ENCODE data around the gene TMED6. TPM values are rescaled to one million over a fixed set of nuclear protein-coding genes. Genes with fewer than 3 reads are reported as not detected.

The TMED6 gene
- under 1 TPM; 0.58 to 0.86 TPM for total RNA-seq

GRCh38 chr16:69351309-69352027 is at the start of gene TMED6:
TSS of gene TMED6 (minus strand) at chr16:69351786. CDS start at chr16:69351753, 33 bp downstream.
- H3K4me1 Mint-ChIP-seq (ENCODE audit: low read depth): no peaks in the 10 kb centered on the region
- intact Hi-C loops (cut with micrococcal nuclease): no loop called here
- peaks cover 30% of the 10 kb centered on the region for H3K36me3 Mint-ChIP-seq
- no peak within 1 kb of the TSS for H3K4me3 Mint-ChIP-seq
- H3K9me3 Mint-ChIP-seq: no peaks in the 10 kb centered on the region
- no peak within 1 kb of the TSS for H3K27ac Mint-ChIP-seq
- ChIA-PET CTCF (no interaction called here), POLR2A (interaction anchor here (0.5 to 0.6 kb wide), 2 partner anchors 262 to 518 kb away, joined by 3 to 4 read pairs; no protein-coding TSS in a partner anchor)
- DNase-seq: no peak
- no peaks in the 10 kb centered on the region for H3K27me3 Mint-ChIP-seq

GRCh38 chr16:69399361-69399760 is 47.8 kb upstream of the TMED6 start:
- peaks cover 2% of the 10 kb centered on the region for H3K27me3 Mint-ChIP-seq
- no peak overlapping the region for H3K4me3 Mint-ChIP-seq
- intact Hi-C loops (cut with micrococcal nuclease): loop anchor here (5.0 kb wide), 2 partner anchors 38 to 68 kb away; no protein-coding TSS in a partner anchor
- H3K27ac Mint-ChIP-seq: no peak overlapping the region
- no peaks in the 10 kb centered on the region for H3K9me3 Mint-ChIP-seq
- no peaks in the 10 kb centered on the region for H3K36me3 Mint-ChIP-seq
- no peak for DNase-seq
- ChIA-PET POLR2A (interaction anchor here (1.6 kb wide), 1 partner anchor 13 kb away, joined by 3 read pairs; the partner anchor contains the start of gene TERF2), CTCF (interaction anchor here (2.2 kb wide), 1 partner anchor 355 kb away, joined by 6 read pairs; the partner anchor contains the start of gene NOB1)
- H3K4me1 Mint-ChIP-seq (ENCODE audit: low read depth): peaks cover 14% of the 10 kb centered on the region

GRCh38 chr16:69397821-69398521 is 46.4 kb upstream of the TMED6 start:
- no peaks in the 10 kb centered on the region for H3K9me3 Mint-ChIP-seq
- H3K27me3 Mint-ChIP-seq: peaks cover 2% of the 10 kb centered on the region
- no peak overlapping the region for H3K27ac Mint-ChIP-seq
- ChIA-PET CTCF (interaction anchor here (0.8 to 2.4 kb wide), 5 partner anchors 11 to 356 kb away, joined by 3 to 16 read pairs (median 4); partner anchors contain the start of gene NOB1), POLR2A (no interaction called here)
- intact Hi-C loops (cut with micrococcal nuclease): loop anchor here (5.0 kb wide), 2 partner anchors 39 to 69 kb away; no protein-coding TSS in a partner anchor
- H3K4me3 Mint-ChIP-seq: no peak overlapping the region
- H3K36me3 Mint-ChIP-seq: no peaks in the 10 kb centered on the region
- peaks cover 14% of the 10 kb centered on the region for H3K4me1 Mint-ChIP-seq (ENCODE audit: low read depth)
- no peak for DNase-seq

- H3K27ac Mint-ChIP-seq: peak overlapping the region; percentile 58
- CTCF ChIA-PET: interaction anchor here (0.7 to 3.4 kb wide), 62 partner anchors 8 to 360 kb away, joined by 3 to 29 read pairs (median 5); partner anchors contain the start of genes CYB5B, NFAT5, NIP7 and NOB1
These were observed 44.8 kb upstream of the TMED6 start for GRCh38 chr16:69396187-69397061.

GRCh38 chr16:69395859-69396186 is 44.2 kb upstream of the TMED6 start:
- peaks cover 11% of the 10 kb centered on the region for H3K4me1 Mint-ChIP-seq (ENCODE audit: low read depth)
- H3K36me3 Mint-ChIP-seq: no peaks in the 10 kb centered on the region
- ChIA-PET CTCF (interaction anchor here (0.7 to 3.4 kb wide), 58 partner anchors 8 to 360 kb away, joined by 3 to 29 read pairs (median 5); partner anchors contain the start of genes CYB5B, NFAT5, NIP7 and NOB1), POLR2A (interaction anchor here (0.7 to 1.2 kb wide), 3 partner anchors 10 to 358 kb away, joined by 3 to 6 read pairs (median 3); partner anchors contain the start of gene NQO1)
- no peaks in the 10 kb centered on the region for H3K9me3 Mint-ChIP-seq
- intact Hi-C loops (cut with micrococcal nuclease): loop anchor here (1.0 to 5.0 kb wide), 4 partner anchors 41 to 359 kb away; no protein-coding TSS in a partner anchor
- peaks cover 2% of the 10 kb centered on the region for H3K27me3 Mint-ChIP-seq
- peak overlapping the region; percentile 58 for H3K27ac Mint-ChIP-seq
- no peak overlapping the region for H3K4me3 Mint-ChIP-seq
- no peak for DNase-seq

More at GRCh38 chr16:69396187-69397061, 44.8 kb upstream of the TMED6 start:
- Mint-ChIP-seq H3K9me3 (no peaks in the 10 kb centered on the region), H3K4me3 (no peak overlapping the region), H3K27me3 (peaks cover 2% of the 10 kb centered on the region), H3K36me3 (no peaks in the 10 kb centered on the region), H3K4me1 (ENCODE audit: low read depth) (peaks cover 11% of the 10 kb centered on the region)
- peak; percentile 74 for DNase-seq
- POLR2A ChIA-PET: interaction anchor here (0.7 to 1.2 kb wide), 3 partner anchors 10 to 357 kb away, joined by 3 to 6 read pairs (median 3); partner anchors contain the start of gene NQO1
- intact Hi-C loops (cut with micrococcal nuclease): loop anchor here (1.0 to 5.0 kb wide), 4 partner anchors 41 to 359 kb away; no protein-coding TSS in a partner anchor

GRCh38 chr16:69393898-69394849 is 42.6 kb upstream of the TMED6 start:
- no peak overlapping the region for H3K4me3 Mint-ChIP-seq
- peaks cover 11% of the 10 kb centered on the region for H3K4me1 Mint-ChIP-seq (ENCODE audit: low read depth)
- ChIA-PET POLR2A (no interaction called here), CTCF (interaction anchor here (0.5 to 3.4 kb wide), 5 partner anchors 16 to 360 kb away, joined by 3 to 20 read pairs (median 5); partner anchors contain the start of gene NOB1)
- H3K36me3 Mint-ChIP-seq: no peaks in the 10 kb centered on the region
- peaks cover 2% of the 10 kb centered on the region for H3K27me3 Mint-ChIP-seq
- H3K9me3 Mint-ChIP-seq: no peaks in the 10 kb centered on the region
- intact Hi-C loops (cut with micrococcal nuclease): no loop called here
- DNase-seq: no peak
- no peak overlapping the region for H3K27ac Mint-ChIP-seq

GRCh38 chr16:69386596-69386995 is 35.0 kb upstream of the TMED6 start:
- H3K36me3 Mint-ChIP-seq: peaks cover 20% of the 10 kb centered on the region
- CTCF ChIA-PET: interaction anchor here (2.4 kb wide), 1 partner anchor 10 kb away, joined by 16 read pairs; no protein-coding TSS in a partner anchor
- intact Hi-C loops (cut with micrococcal nuclease): loop anchor here (1.0 kb wide), 1 partner anchor 38 kb away; the partner anchor contains the start of gene CYB5B
- H3K4me3 Mint-ChIP-seq: peak overlapping the region; percentile 93
- POLR2A ChIA-PET: interaction anchor here (0.6 to 1.0 kb wide), 5 partner anchors 9 to 56 kb away, joined by 3 read pairs; partner anchors contain the start of gene PDF
- peaks cover 28% of the 10 kb centered on the region for H3K4me1 Mint-ChIP-seq (ENCODE audit: low read depth)
- H3K27me3 Mint-ChIP-seq: no peaks in the 10 kb centered on the region
- H3K9me3 Mint-ChIP-seq: no peaks in the 10 kb centered on the region
- no peak for DNase-seq
- H3K27ac Mint-ChIP-seq: no peak overlapping the region

GRCh38 chr16:69384974-69385373 is 33.4 kb upstream of the TMED6 start:
- H3K27me3 Mint-ChIP-seq: no peaks in the 10 kb centered on the region
- peak overlapping the region; percentile 92 for H3K27ac Mint-ChIP-seq
- H3K4me1 Mint-ChIP-seq (ENCODE audit: low read depth): peaks cover 32% of the 10 kb centered on the region
- ChIA-PET CTCF (interaction anchor here (1.0 to 3.1 kb wide), 2 partner anchors 11 to 45 kb away, joined by 5 to 17 read pairs; no protein-coding TSS in a partner anchor), POLR2A (interaction anchor here (2.1 to 3.1 kb wide), 2 partner anchors 45 to 369 kb away, joined by 8 to 10 read pairs; partner anchors contain the start of genes COG8, NIP7 and NOB1)
- intact Hi-C loops (cut with micrococcal nuclease): loop anchor here (1.0 kb wide), 2 partner anchors 46 to 179 kb away; partner anchors contain the start of genes COG8 and NIP7
- peaks cover 26% of the 10 kb centered on the region for H3K36me3 Mint-ChIP-seq
- H3K4me3 Mint-ChIP-seq: peak overlapping the region; percentile 93
- no peaks in the 10 kb centered on the region for H3K9me3 Mint-ChIP-seq
- DNase-seq: no peak

- peak overlapping the region; percentile 65 for H3K27ac Mint-ChIP-seq
- intact Hi-C loops (cut with micrococcal nuclease): no loop called here
These were observed 30.8 kb upstream of the TMED6 start for GRCh38 chr16:69382421-69382820.

GRCh38 chr16:69381231-69381630 is 29.6 kb upstream of the TMED6 start:
- H3K4me1 Mint-ChIP-seq (ENCODE audit: low read depth): peaks cover 53% of the 10 kb centered on the region
- POLR2A ChIA-PET: interaction anchor here (0.7 to 0.8 kb wide), 2 partner anchors 15 to 260 kb away, joined by 3 read pairs; no protein-coding TSS in a partner anchor

More at GRCh38 chr16:69382421-69382820, 30.8 kb upstream of the TMED6 start:
- Mint-ChIP-seq H3K36me3 (peaks cover 43% of the 10 kb centered on the region), H3K4me1 (ENCODE audit: low read depth) (peaks cover 53% of the 10 kb centered on the region), H3K9me3 (no peaks in the 10 kb centered on the region), H3K27me3 (no peaks in the 10 kb centered on the region), H3K4me3 (no peak overlapping the region)
- POLR2A ChIA-PET: interaction anchor here (3.1 kb wide), 1 partner anchor 372 kb away, joined by 10 read pairs; the partner anchor contains the start of gene NOB1
- CTCF ChIA-PET: interaction anchor here (2.0 kb wide), 1 partner anchor 14 kb away, joined by 6 read pairs; no protein-coding TSS in a partner anchor
- no peak for DNase-seq

More at GRCh38 chr16:69381231-69381630, 29.6 kb upstream of the TMED6 start:
- CTCF ChIA-PET: interaction anchor here (2.0 kb wide), 1 partner anchor 15 kb away, joined by 6 read pairs; no protein-coding TSS in a partner anchor
- intact Hi-C loops (cut with micrococcal nuclease): loop anchor here (2.0 kb wide), 1 partner anchor 14 kb away; no protein-coding TSS in a partner anchor
- Mint-ChIP-seq H3K4me3 (no peak overlapping the region), H3K27ac (peak overlapping the region; percentile 38), H3K36me3 (peaks cover 46% of the 10 kb centered on the region), H3K9me3 (no peaks in the 10 kb centered on the region), H3K27me3 (no peaks in the 10 kb centered on the region)
- no peak for DNase-seq
